IMR-90 (cell line): ENCODE measurements around the gene CRLF1. TPM values are rescaled to one million over a fixed set of nuclear protein-coding genes. Genes with fewer than 3 reads are reported as not detected.

Experiments
- ATAC-seq: fragments of 200-7000 bp; cut with Tn5 transposase; 2 replicates; pipeline ENCODE4 v1.9.1; 2020; ENCODE audit warnings: low read depth, mild to moderate bottlenecking, moderate library complexity
- BruUV-seq: library from RNA; stranded (reverse); fragments of 400-500 nt; replicated peaks from 2 replicates; lab custom pipeline; 2021; lab: Mats Ljungman, UMichigan
- CTCF ChIA-PET: fragments of 300-600 bp; formaldehyde crosslinking; extraction: SDS; loops from one replicate; lab custom pipeline; 2021; ENCODE audit warnings: antibody characterized with exemption; lab: Yijun Ruan, JAX
- POLR2A ChIA-PET: fragments of 300-600 bp; sonication (Branson Sonifier 250); formaldehyde crosslinking; loops from one replicate; lab custom pipeline; 2022; ENCODE audit warnings: antibody characterized with exemption; ENCODE audit not compliant: unreplicated experiment; lab: Charles Lee
- DNase-seq: peaks from one replicate; pipeline ENCODE4 v3.0.0; 2013
- H2AFZ ChIP-seq: replicated peaks from 2 replicates; pipeline ENCODE3; 2013; ENCODE audit warnings: low read length, mild to moderate bottlenecking; ENCODE audit not compliant: poor library complexity
- H2AK5ac ChIP-seq: 2 replicates; pipeline ENCODE4 v1.6.1; 2013; ENCODE audit warnings: low read depth, low read length, inconsistent platforms
- H2AK9ac ChIP-seq: replicated peaks from 2 replicates; pipeline ENCODE3; 2013; ENCODE audit warnings: mild to moderate bottlenecking, low read depth, low read length, moderate library complexity; ENCODE audit not compliant: poor library complexity
- H2BK120ac ChIP-seq: 2 replicates; pipeline ENCODE4 v1.6.1; 2013; ENCODE audit warnings: low read depth, low read length, inconsistent platforms
- H2BK15ac ChIP-seq: 3 replicates; pipeline ENCODE4 v1.6.1; 2013; ENCODE audit warnings: low read depth, low read length, inconsistent platforms
- H2BK20ac ChIP-seq: 2 replicates; pipeline ENCODE4 v1.6.1; 2013; ENCODE audit warnings: low read depth, mild to moderate bottlenecking, inconsistent platforms, low read length, moderate library complexity
- H2BK5ac ChIP-seq: 2 replicates; pipeline ENCODE4 v1.6.1; 2013; ENCODE audit warnings: mild to moderate bottlenecking, low read depth, low read length, inconsistent platforms; ENCODE audit not compliant: poor library complexity, severe bottlenecking
- H3K14ac ChIP-seq: replicated peaks from 2 replicates; pipeline ENCODE4 v1.6.1; 2013; ENCODE audit warnings: low read depth, low read length, inconsistent platforms
- H3K18ac ChIP-seq: 2 replicates; pipeline ENCODE4 v1.6.1; 2013; ENCODE audit warnings: low read depth, low read length, control low read depth
- H3K23ac ChIP-seq: 2 replicates; pipeline ENCODE4 v1.6.1; 2013; ENCODE audit warnings: low read depth, low read length, inconsistent platforms
- H3K27ac ChIP-seq: 2 replicates; pipeline ENCODE4 v1.5.1; 2013; ENCODE audit warnings: mild to moderate bottlenecking, control low read depth, low read length; ENCODE audit not compliant: insufficient read depth
- H3K27me3 ChIP-seq: 2 replicates; pipeline ENCODE4 v1.6.1; 2013; ENCODE audit warnings: low read length; ENCODE audit not compliant: control insufficient read depth, insufficient read depth
- H3K36me3 ChIP-seq: 2 replicates; pipeline ENCODE4 v1.6.1; 2013; ENCODE audit warnings: low read length, mixed read lengths; ENCODE audit not compliant: control insufficient read depth, insufficient read depth
- H3K4ac ChIP-seq: 2 replicates; pipeline ENCODE4 v1.6.1; 2013; ENCODE audit warnings: low read depth, low read length, inconsistent platforms
- H3K4me1 ChIP-seq: 2 replicates; pipeline ENCODE4 v1.6.1; 2013; ENCODE audit warnings: low read length, mixed read lengths; ENCODE audit not compliant: control insufficient read depth, insufficient read depth
- H3K4me2 ChIP-seq: 2 replicates; pipeline ENCODE4 v1.6.1; 2013; ENCODE audit warnings: low read depth, mild to moderate bottlenecking, control low read depth, low read length, moderate library complexity
- H3K4me3 ChIP-seq: 2 replicates; pipeline ENCODE4 v1.5.1; 2013; ENCODE audit warnings: low read depth, mild to moderate bottlenecking, control low read depth, low read length, moderate library complexity; ENCODE audit not compliant: insufficient read depth
- H3K56ac ChIP-seq: 2 replicates; pipeline ENCODE4 v1.6.1; 2013; ENCODE audit warnings: low read length, inconsistent platforms; ENCODE audit not compliant: insufficient read depth; ENCODE audit errors: extremely low read depth
- H3K79me1 ChIP-seq, 2 experiments: 2 replicates each; pipeline ENCODE4 v1.6.1; 2013; ENCODE audit warnings: low read length in 2 of 2, inconsistent platforms in 1 of 2, low read depth in 1 of 2
- H3K9ac ChIP-seq: 2 replicates; pipeline ENCODE4 v1.6.1; 2013; ENCODE audit warnings: low read depth, low read length, control low read depth
- H3K9me1 ChIP-seq: 2 replicates; pipeline ENCODE4 v1.6.1; 2013; ENCODE audit warnings: low read length, inconsistent platforms; ENCODE audit not compliant: insufficient read depth
- H3K9me3 ChIP-seq: 2 replicates; pipeline ENCODE4 v1.6.1; 2013; ENCODE audit warnings: low read length; ENCODE audit not compliant: control insufficient read depth, insufficient read depth
- H4K20me1 ChIP-seq: 2 replicates; pipeline ENCODE4 v1.6.1; 2013; ENCODE audit warnings: low read length, inconsistent platforms; ENCODE audit not compliant: insufficient read depth
- H4K5ac ChIP-seq: 2 replicates; pipeline ENCODE4 v1.6.1; 2013; ENCODE audit warnings: mild to moderate bottlenecking, low read depth, low read length, control low read depth
- H4K8ac ChIP-seq, 2 experiments: 2 replicates each; pipeline ENCODE4 v1.6.1; 2013; ENCODE audit warnings: low read depth in 2 of 2, low read length in 2 of 2, control low read depth in 1 of 2, inconsistent platforms in 1 of 2
- H4K91ac ChIP-seq: 2 replicates; pipeline ENCODE4 v1.6.1; 2013; ENCODE audit warnings: low read depth, low read length, inconsistent platforms; ENCODE audit not compliant: insufficient read depth
- FOS ChIP-seq: fragments of 150-350 bp; IDR thresholded peaks from 2 replicates; pipeline ENCODE4 v1.6.1; 2016; ENCODE audit warnings: low read depth, low read length
- MAFK ChIP-seq: IDR thresholded peaks from 2 replicates; pipeline ENCODE4 v1.6.1; 2012; ENCODE audit warnings: low read depth, low read length, improper control_type of control experiment
- MAZ ChIP-seq: IDR thresholded peaks from 2 replicates; pipeline ENCODE4 v1.6.1; 2012; ENCODE audit warnings: low read depth, mild to moderate bottlenecking, low read length, improper control_type of control experiment, moderate library complexity, borderline replicate concordance
- MXI1 ChIP-seq: IDR thresholded peaks from 2 replicates; pipeline ENCODE4 v1.6.1; 2012; ENCODE audit warnings: low read depth, mild to moderate bottlenecking, low read length, moderate library complexity, borderline replicate concordance
- NFE2L2 ChIP-seq: fragments of 150-350 bp; IDR thresholded peaks from 2 replicates; pipeline ENCODE4 v1.6.1; 2016; ENCODE audit warnings: low read depth, mild to moderate bottlenecking, low read length
- POLR2A ChIP-seq: IDR thresholded peaks from 2 replicates; pipeline ENCODE4 v1.6.1; 2012; ENCODE audit warnings: mild to moderate bottlenecking, low read depth, low read length
- RAD21 ChIP-seq: IDR thresholded peaks from 2 replicates; pipeline ENCODE4 v1.6.1; 2012; ENCODE audit warnings: low read length, improper control_type of control experiment
- RCOR1 ChIP-seq: IDR thresholded peaks from 2 replicates; pipeline ENCODE4 v1.6.1; 2012; ENCODE audit warnings: mild to moderate bottlenecking, low read length, improper control_type of control experiment; ENCODE audit not compliant: insufficient replicate concordance
- RFX5 ChIP-seq: IDR thresholded peaks from 2 replicates; pipeline ENCODE4 v1.8.0; 2012; ENCODE audit warnings: low read depth, mild to moderate bottlenecking, low read length, moderate library complexity
- WGBS, 2 experiments: methylation state at CpG; one replicate each; pipeline versions ENCODE4 v1.1.5 to v1.1.7; 2013; ENCODE audit warnings: missing lambda C conversion rate in 2 of 2; ENCODE audit not compliant: insufficient read length in 1 of 2; ENCODE audit errors: extremely low coverage in 2 of 2; 5-methylcytosine and 5-hydroxymethylcytosine counted together
- dilution Hi-C: fragments of 300-500 bp; cut with HindIII; formaldehyde crosslinking; loops from one replicate; pipeline ENCODE4 v1.14.3; 2018; ENCODE audit warnings: low sequenced_read_pairs; ENCODE audit not compliant: unreplicated experiment
- in situ Hi-C: fragments of 300-500 bp; cut with MboI; formaldehyde crosslinking; loops from 3 replicates; pipeline ENCODE4 v1.14.3; 2019; ENCODE audit warnings: low sequenced_read_pairs, inconsistent platforms, mixed read lengths
- intact Hi-C: fragments of 100-400 bp; cut with micrococcal nuclease; formaldehyde crosslinking; loops from 2 replicates; pipeline ENCODE4 v1.10.0; 2022
- polyA plus RNA-seq, 3 experiments: library from polyadenylated mRNA; depleted of rRNA; stranded (reverse); fragments of >200 nt; gene quantifications; 2 replicates each; pipeline ENCODE4 v1.2.3, GENCODE V29; 2012; ENCODE audit warnings: low replicate concordance in 1 of 3
- total RNA-seq: library from RNA; depleted of rRNA; stranded (reverse); fragments of >200 nt; gene quantifications from 2 replicates; pipeline ENCODE4 v1.2.3, GENCODE V29; 2012
- TF ChIP-seq, protein P1 (sequence below): fragments of 150-350 bp; IDR thresholded peaks from 2 replicates; pipeline ENCODE4 v1.6.1; 2016; ENCODE audit warnings: low read depth, mild to moderate bottlenecking, low read length, moderate library complexity, borderline replicate concordance
- TF ChIP-seq, protein P2 (sequence below): fragments of 150-350 bp; IDR thresholded peaks from 2 replicates; pipeline ENCODE4 v1.6.1; 2017; ENCODE audit warnings: mild to moderate bottlenecking, antibody characterized with exemption, low read length, low read depth
- TF ChIP-seq, protein P3 (sequence below): conservative IDR thresholded peaks from 2 replicates; pipeline ENCODE4 v1.5.1; 2012; ENCODE audit warnings: mild to moderate bottlenecking, low read depth, low read length, improper control_type of control experiment

CRLF1 gene
- total and polyA plus RNA-seq, 2 of the 4 experiments (the other 2 are of a cell fraction): 0.18 to 3.1 TPM

DNA sequence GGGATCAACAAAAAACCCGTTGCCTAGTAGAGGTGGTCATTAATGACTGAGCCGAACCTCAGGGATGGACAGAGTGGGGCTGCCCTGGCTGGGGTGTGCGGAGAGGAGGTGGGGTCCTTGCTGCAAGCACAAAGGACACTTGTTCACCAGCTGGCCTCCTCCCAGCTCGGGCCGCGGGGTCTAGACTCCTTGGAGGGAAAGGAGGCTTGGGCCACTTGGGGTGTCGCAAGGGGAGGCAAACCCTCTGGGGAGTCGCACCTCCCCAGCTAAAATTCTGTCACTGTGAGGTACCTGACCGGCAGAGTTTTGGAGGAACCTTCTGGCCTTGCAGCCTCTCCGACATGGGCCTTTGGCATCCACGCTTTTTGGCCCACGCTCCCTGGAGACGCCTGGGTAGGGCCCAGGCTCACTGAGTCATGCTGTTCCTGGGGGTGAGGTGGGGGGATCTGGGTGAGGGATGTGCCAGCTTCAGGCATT lies 38.5 kb upstream of the CRLF1 start (continued):
- TF ChIP-seq, protein P1, sequence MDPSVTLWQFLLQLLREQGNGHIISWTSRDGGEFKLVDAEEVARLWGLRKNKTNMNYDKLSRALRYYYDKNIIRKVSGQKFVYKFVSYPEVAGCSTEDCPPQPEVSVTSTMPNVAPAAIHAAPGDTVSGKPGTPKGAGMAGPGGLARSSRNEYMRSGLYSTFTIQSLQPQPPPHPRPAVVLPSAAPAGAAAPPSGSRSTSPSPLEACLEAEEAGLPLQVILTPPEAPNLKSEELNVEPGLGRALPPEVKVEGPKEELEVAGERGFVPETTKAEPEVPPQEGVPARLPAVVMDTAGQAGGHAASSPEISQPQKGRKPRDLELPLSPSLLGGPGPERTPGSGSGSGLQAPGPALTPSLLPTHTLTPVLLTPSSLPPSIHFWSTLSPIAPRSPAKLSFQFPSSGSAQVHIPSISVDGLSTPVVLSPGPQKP: no peak

DNA sequence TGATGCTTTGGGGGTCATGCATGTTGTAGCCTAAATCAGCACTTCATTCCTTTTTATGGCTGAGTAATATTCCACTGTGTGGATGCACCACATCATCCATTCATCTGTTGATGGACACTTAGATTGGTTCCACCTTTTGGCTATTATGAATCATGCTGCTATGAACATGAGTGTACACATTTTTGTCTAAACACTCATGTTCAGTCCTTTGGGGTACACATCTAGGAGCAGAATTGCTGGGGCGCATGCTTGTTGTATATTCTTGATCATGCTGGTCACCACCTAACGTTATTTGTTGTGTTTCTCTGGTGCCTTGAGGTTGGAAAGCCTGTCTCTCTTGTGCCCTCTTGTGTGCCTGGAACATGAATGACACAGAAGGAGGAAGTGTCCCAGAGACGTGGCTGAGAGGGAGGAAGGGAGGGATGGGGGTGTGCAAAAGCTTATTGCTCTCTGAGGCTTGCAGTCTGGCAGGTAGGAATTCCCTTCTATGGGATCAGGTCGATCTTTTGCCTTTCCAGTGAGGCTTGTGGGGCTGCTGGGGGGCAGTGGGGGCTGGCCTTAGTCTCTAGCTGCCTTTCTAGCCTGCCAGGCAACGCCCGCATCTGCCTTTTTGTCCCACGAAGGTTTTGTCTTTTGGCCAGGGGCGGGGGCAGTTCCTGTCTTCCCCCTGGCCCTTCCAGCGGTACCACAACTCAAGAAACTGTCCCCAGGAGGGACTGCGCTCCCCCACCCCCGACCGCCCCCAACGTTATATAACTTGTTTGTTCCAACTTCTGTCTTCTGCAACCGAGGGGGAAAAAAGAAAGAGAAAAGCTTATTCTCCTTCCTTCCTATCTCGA lies 37.8 kb upstream of the CRLF1 start:
- Histone ChIP-seq H2BK5ac (no peak overlapping the region), H3K79me1 (peaks cover 14 to 65% of the 10 kb centered on the region in 2 experiments), H4K5ac (no peak overlapping the region), H3K27me3 (no peaks in the 10 kb centered on the region), H2BK20ac (no peak overlapping the region), H3K4me2 (no peak overlapping the region), H3K14ac (no peak overlapping the region), H3K4me3 (no peak overlapping the region), H3K9ac (no peak overlapping the region), H4K91ac (no peak overlapping the region), H2BK15ac (no peak overlapping the region), H2BK120ac (no peak overlapping the region), H3K27ac (no peak overlapping the region), H3K4ac (0 out of 2 replicates have a peak overlapping the region, but pooled peaks have one; percentile 33), H2AK9ac (peak overlapping the region; percentile 48), H3K56ac (no peak overlapping the region), H3K9me1 (peaks cover 14% of the 10 kb centered on the region), H3K36me3 (no peaks in the 10 kb centered on the region), H4K20me1 (peaks cover 23% of the 10 kb centered on the region), H2AFZ (peak overlapping the region; percentile 43), H4K8ac (no peak overlapping the region), H2AK5ac (no peak overlapping the region), H3K9me3 (no peaks in the 10 kb centered on the region; the same call in 1 of the 2 replicates), H3K23ac (no peak overlapping the region), H3K4me1 (peaks cover 13% of the 10 kb centered on the region), H3K18ac (no peak overlapping the region)
- BruUV-seq: no TSS peak
- dilution Hi-C loops: no loop called here
- in situ Hi-C loops: no loop called here
- intact Hi-C loops: no loop called here
- ChIA-PET POLR2A (no interaction called here), CTCF (no interaction called here)
- ATAC-seq (no peak), DNase-seq (no peak)
- WGBS, 2 experiments: 81% methylated on average over 7 of the region's 15 CpGs; no CpG with 5 or more reads in 1 of the 2 experiments
- TF ChIP-seq MAFK (no peak), RCOR1 (no peak), RAD21 (no peak), POLR2A (no peak), RFX5 (no peak), NFE2L2 (no peak), MXI1 (no peak), FOS (no peak), MAZ (no peak)
- TF ChIP-seq, protein P2, sequence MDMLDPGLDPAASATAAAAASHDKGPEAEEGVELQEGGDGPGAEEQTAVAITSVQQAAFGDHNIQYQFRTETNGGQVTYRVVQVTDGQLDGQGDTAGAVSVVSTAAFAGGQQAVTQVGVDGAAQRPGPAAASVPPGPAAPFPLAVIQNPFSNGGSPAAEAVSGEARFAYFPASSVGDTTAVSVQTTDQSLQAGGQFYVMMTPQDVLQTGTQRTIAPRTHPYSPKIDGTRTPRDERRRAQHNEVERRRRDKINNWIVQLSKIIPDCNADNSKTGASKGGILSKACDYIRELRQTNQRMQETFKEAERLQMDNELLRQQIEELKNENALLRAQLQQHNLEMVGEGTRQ: no peak
- TF ChIP-seq, protein P3, sequence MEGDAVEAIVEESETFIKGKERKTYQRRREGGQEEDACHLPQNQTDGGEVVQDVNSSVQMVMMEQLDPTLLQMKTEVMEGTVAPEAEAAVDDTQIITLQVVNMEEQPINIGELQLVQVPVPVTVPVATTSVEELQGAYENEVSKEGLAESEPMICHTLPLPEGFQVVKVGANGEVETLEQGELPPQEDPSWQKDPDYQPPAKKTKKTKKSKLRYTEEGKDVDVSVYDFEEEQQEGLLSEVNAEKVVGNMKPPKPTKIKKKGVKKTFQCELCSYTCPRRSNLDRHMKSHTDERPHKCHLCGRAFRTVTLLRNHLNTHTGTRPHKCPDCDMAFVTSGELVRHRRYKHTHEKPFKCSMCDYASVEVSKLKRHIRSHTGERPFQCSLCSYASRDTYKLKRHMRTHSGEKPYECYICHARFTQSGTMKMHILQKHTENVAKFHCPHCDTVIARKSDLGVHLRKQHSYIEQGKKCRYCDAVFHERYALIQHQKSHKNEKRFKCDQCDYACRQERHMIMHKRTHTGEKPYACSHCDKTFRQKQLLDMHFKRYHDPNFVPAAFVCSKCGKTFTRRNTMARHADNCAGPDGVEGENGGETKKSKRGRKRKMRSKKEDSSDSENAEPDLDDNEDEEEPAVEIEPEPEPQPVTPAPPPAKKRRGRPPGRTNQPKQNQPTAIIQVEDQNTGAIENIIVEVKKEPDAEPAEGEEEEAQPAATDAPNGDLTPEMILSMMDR: no peak
